Adipose tissue (tissue), 3 donors: ENCODE measurements around the gene FAXDC2. TPM values are rescaled to one million over a fixed set of nuclear protein-coding genes. Genes with fewer than 3 reads are reported as not detected.

Experiments
- H3K27ac ChIP-seq: one replicate; pipeline ENCODE4 v1.5.1; 2013; ENCODE audit warnings: low read depth, low read length
- WGBS, 3 donors: extraction: QIAGEN DNeasy Blood & Tissue Kit; methylation state at CpG; one replicate each; pipeline ENCODE4 v1.1.7; 2013; 5-methylcytosine and 5-hydroxymethylcytosine counted together
- polyA plus RNA-seq, 3 donors: library from polyadenylated mRNA; stranded (reverse); fragments of 200-250 nt; gene quantifications; one replicate each; pipeline ENCODE4 v1.2.3, GENCODE V29; 2013
- donor health status: healthy with polysubstance abuse.
- donor health status: Bipolar disorder and iron deficiency.
- donor health status: healthy.

The FAXDC2 gene
- polyA plus RNA-seq, 3 donors: 5.5 to 22.7 (median 20.2) TPM

DNA sequence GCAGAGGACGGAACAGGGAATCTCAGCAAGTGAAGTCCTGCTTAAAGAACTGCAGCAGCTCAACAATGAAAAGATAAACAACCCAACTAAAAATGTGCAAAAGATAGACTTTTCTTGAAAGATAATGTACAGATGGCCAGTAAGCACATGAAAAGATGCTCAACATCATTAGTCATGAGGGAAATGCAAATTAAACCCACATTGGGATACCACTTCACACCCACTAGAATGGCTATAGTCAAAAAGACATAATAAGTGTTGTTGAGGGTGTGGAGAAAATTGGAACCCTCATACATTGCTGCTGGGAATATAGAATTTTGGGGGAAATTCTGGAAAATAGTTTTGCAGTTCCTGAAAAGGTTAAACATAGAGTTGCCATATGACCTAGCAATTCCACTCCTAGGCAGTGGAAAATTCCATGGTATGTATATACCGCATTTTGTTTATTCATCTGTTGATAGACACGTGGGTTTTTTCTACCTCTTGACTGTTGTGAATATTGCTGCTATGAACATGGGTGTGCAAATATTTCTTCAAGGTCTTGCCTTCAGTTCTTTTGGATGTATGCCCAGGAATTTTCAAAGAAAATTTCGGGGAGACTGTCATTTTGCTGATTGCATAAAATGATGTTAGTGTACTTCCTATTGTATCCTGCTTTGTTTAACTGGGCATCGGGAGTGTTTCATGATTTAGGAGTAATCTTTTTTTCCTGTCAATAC, 15.2 kb upstream of the FAXDC2 start:
- H3K27ac ChIP-seq: no peak overlapping the region
- WGBS, 3 donors: 34 to 57% (median 57%) methylated on average over 5 of the region's 5 CpGs

DNA sequence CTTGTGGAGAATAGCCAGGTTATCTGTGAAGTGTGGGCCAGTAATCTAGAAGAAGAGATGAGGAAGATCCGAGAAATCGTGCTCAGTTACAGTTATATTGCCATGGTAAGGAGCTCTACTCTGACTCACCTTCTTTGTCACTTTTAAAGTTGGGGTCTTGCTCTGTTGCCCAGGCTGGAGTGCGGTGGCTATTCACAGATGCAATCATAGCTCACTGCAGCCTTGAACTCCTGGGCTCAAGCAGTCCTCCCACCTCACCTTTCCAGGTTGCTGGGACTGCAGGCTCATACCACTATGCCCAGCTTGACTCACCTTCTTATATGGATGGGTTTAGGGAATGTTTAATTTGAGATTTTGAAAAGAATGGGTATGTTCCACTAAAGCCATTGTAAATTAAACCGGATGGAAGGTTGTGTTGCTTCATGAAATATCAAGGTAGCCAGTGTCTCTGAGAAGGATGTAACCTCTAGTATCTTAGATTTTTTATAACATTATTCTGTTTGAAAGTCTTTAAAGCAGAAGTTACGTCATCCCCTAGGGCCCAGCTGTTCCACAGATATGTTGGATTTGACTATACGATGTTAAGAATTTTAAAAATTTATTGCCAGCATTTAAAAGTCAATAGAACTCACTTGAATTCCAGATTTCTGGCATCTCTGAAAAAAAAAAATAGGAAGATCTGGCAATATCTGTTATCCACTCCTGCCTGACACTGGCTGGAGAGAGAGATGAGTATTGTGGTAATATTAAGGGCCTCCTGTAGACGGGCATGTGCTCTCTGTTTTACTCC, 13.1 kb upstream of the FAXDC2 start:
- WGBS, 3 donors: 85 to 90% (median 88%) methylated on average over 7 of the region's 7 CpGs
- H3K27ac ChIP-seq: no peak overlapping the region

DNA sequence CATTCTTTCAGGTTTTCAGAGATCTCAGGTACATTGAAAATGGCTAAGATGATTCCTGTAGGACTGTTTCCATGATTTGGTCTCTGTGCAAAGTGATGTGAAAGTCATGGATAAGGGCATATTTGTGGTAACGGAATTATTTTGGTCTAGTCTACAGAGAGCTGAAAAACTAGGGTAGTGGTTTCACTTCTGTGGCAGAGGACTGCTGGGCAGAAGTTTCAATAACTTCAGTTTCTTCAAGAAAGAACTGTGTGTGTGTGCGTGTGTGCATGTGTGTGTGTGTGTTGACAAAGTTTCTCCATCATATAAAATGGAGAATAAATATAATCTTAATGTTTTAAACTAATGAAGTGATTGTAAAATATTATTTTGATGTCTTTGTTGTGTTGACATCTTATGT, 12.4 kb upstream of the FAXDC2 start:
- no peak overlapping the region for H3K27ac ChIP-seq
- 77 to 83% (median 82%) methylated on average over 2 of the region's 2 CpGs for WGBS, 3 donors

DNA sequence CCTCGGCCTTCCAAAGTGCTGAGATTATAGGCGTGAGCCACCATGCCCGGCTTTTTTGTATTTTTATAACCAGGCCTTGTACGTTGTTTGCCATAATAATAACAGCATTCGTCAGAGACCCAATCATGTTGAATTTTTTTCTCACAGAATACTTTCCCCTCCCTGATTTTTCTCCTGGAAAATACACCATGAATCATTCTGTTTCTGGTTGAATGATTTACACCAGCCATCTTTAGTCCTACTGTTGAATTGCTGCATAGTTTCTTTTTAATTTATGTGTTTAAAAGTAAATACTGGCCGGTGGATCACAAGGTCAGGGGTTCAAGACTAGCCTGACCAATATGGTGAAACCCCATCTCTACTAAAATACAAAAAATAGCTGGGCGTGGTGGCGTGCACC, 11.5 kb upstream of the FAXDC2 start:
- WGBS, 3 donors: 76 to 89% (median 87%) methylated on average over 8 of the region's 8 CpGs
- no peak overlapping the region for H3K27ac ChIP-seq

DNA sequence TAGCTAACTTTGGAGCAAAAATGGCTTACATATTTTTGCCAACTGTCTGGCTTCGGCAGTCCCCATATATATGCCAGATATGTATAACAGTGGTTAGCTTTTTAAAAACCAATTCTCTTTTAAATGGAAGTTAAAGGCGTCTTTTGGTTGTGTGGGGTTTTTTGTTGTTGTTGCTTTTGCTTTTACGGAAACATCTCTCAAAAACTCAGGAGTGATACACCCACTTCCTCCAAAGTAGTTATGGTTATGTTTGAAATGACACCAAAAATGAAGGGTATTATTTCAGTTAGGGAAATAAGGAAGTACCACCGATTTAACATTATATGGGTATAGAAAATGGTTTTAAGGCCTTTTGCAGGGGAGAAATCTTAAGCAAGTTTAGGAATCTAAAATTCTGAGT, 10.4 kb upstream of the FAXDC2 start:
- H3K27ac ChIP-seq: no peak overlapping the region
- 24 to 57% (median 24%) methylated on average over 4 of the region's 4 CpGs for WGBS, 3 donors

DNA sequence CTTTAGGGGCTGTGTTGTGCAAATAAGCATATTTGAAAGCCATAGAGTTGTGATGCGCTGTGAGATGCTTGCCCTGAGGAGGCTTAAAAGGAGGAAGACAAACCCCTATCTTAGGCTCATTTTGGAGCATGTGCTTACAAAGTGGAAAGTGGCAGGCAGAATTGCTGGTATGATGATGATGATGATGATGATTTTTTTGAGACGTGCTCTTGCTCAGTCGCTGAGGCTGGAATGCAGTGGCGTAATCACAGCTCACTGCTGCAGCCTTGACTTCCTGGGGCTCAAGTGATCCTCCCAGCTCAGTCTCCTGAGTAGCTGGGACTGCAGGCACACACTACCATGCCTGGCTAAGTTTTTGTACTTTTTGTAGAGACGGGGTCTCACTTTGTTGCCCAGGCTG, 9.7 kb upstream of the FAXDC2 start:
- 18 to 37% (median 32%) methylated on average over 5 of the region's 5 CpGs for WGBS, 3 donors
- no peak overlapping the region for H3K27ac ChIP-seq

DNA sequence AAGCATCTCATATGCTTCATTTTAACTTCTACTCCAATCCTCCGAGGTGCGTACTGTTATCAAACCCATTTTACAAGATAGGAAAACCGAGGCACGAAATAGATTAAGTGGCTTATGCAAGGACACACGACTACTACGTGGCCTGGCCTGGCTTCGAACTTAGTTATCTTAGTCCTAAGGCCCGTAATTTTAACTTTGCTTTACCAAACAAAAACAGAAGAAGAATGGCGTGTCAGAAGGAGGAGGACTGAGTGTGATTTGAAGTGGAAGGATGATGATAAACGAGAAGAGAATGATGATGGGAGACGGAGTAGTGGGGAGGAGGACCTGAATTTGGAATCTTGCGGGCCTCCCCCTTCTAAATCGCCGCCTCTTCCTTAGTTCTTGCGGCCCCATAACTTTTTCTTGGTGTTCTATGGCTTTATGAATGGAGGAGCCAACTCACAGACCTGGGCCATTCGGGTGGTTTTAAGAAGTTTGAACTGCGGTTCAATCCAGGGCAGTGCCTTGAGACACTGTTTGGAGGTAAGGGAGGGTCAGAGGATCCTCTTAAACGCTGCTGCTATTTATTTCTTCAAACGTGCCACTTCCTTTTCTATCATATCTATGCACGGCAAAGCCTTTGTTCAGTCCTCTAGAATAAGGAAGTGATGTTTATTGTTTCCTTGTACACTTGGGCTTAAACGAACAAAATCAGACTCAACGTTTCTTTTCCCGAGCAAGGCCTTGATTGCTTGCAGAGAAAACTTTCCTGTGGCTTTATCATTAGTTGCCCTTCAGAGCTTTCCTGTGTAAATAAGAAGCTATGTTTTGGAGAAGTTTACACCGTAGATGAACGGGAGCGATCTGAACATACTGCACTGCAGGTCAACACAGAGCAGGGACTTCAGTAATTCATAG, 8.8 kb upstream of the FAXDC2 start:
- H3K27ac ChIP-seq: peak overlapping the region; percentile 93
- WGBS, 3 donors: 0 to 1% (median 1%) methylated on average over 26 of the region's 26 CpGs

DNA sequence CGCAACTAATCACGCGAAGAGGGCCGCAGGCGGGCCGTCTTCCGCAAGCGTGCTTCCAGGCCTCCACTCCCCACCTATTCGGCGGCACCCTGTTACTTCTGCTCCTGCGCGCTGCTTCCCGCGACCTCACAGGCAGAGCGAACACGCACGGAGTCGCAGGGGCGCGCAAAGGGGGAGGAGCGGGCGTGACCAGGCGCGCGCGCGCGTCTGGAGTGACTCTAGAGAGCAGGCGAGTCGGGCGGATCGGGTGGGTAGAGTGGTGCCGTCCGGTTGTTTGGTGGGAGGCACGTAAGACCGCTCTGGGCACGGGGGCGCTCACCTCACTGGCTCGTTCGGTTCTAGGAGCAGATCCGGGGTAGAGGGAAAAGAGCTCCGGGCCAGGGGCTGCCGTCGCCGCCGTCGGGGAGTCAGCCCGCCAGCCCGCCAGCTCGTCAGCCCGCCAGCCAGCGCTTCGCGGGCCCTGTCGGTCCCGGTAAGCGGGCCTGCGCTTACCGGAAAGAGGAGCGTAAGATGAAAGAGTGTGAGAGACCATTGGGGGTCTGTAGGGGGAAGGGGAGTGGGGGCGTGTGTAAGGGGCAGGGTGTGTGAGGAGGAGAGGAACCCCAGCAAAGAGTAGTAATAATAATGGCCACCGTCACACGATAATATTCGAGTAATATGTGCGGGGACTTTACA, 8.0 kb upstream of the FAXDC2 start, which contains the start of gene CNOT8:
Gene CNOT8, plus strand, starts transcription at position 331 of the 675 bp plus-strand sequence. CDS start 4,652 bp downstream, outside the sequence.
- H3K27ac ChIP-seq: peak within 1 kb of the TSS; percentile 93
- 0 to 1% (median 0%) methylated on average over 61 to 65 of the region's 65 CpGs for WGBS, 3 donors

DNA sequence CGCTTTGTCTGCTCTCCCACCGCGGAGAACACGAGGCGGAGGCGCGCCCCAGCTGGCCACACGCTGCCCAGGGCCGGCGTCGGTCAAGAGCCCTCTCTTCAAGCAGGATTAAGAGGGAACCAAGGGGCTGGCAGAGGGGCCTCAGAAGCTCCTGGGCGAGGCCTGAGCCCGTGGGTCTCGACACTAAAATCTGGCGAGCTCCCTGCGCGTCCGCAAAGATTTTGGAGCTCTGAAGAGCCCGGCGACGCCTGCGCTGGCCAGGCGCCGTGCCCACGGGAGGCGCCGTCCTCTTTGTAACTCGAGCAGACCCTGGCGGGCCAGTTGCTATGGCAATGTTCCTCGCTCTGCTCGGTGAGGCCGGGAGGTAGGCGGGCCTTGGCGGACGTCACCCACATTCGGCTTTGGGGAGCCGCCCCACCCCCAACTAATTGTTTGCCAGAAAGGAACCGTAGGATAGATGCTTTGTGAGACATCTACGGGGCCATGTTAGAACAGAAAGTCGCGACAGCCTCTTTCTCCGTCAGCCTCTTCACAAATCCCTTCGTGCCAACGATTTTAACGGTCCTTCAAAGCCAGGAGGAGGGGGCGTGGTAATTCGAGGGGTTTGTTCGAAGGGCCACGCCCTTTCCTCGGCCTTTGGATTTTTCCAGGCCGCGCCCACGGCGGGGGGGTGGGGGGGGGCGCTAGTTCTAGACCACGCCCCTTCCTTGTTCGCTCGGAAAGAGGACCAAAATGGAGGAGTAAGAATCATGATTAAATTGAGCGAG, 7.3 kb upstream of the FAXDC2 start:
- 0% methylated on average over 58 to 59 of the region's 59 CpGs for WGBS, 3 donors

DNA sequence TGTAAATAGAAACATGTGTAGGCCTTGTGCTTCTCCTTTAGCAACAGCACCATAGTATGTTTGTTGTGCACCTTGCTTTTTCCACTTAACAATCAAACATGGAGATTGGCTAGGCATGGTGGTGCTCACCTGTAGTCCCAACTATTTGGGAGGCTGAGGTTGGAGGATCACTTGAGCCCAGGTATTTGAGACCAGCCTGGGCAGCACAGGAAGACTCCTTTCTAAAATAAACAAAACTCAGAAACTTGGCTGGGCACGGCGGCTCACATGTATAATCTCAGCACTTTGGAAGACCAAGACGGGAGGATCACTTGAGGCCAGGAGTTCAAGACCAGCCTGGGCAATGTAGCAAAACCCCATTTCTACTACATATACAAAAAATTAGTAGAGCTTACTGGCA, 948 bp upstream of the FAXDC2 start:
- 88 to 92% (median 90%) methylated on average over 3 of the region's 3 CpGs for WGBS, 3 donors
- no peak overlapping the region for H3K27ac ChIP-seq

More for the DNA sequence above, 7.3 kb upstream of the FAXDC2 start:
- peak overlapping the region; percentile 89 for H3K27ac ChIP-seq

DNA sequence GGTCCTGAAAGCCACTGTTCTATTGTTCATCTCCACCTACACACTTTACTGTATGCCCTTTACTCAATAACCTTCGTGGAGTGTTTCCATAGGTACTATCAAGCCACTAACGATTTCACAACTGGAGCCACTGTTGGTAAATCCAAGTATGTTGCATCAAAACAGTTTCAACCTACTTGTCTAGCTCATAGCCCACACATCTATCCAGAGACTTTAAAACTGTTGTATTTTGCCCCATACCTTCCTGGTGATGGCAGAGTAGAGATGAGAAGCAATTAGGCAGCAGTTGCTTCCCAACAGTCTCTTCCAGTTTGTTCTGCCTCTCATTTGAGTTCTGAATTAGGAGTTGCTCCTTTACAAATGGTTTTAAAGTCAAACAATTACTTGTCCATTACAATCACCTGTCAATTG, 607 bp downstream of the FAXDC2 start:
- H3K27ac ChIP-seq: no peak overlapping the region
- 13 to 21% (median 17%) methylated on average over 2 of the region's 2 CpGs for WGBS, 3 donors

DNA sequence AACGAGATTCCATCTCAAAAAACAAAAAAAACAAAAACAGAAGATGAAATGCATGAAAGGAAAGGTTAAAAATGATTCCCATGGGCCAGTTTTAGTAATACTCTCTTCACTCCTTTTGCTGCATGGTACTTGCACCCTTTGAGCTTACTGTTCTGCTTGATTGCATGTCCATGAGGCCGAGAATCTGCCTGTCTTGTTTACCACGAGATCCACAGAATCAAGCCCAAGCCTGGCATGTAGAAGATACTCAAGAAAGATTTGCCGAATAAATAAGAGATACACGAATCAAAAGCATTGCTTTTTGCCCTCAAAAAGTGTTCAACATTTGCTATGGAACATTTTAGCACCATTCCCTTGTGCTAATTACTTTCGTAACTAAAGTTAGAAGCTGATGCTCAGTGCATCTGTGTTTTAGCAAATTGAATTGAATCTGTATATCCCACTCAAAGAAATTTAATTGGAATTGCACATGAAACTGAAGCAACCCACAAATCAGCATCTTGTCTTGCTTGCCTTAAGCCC, 1.1 kb downstream of the FAXDC2 start:
- WGBS, 3 donors: 53 to 76% (median 69%) methylated on average over 6 of the region's 6 CpGs
- H3K27ac ChIP-seq: no peak overlapping the region

DNA sequence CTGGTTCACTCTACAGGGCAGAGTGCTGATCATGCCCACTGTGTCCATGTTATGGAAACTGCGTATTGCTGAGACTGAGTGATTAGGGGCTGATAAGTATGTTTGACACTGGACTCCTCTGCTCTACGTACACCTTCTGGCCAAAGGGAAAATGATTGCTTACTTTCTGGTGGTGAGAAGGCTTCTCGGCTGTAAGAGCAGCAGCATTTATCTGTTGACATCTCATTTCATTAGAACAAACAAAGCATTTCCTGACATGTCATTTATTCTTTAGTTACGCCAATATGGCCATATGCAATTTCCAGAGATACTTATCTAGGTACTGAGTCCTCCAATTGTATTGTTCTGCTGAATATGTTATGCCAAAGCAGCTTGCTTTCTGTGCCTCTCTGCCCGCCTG, 5.6 kb downstream of the FAXDC2 start:
- H3K27ac ChIP-seq: no peak overlapping the region
- 54 to 82% (median 82%) methylated on average over 5 of the region's 5 CpGs for WGBS, 3 donors

DNA sequence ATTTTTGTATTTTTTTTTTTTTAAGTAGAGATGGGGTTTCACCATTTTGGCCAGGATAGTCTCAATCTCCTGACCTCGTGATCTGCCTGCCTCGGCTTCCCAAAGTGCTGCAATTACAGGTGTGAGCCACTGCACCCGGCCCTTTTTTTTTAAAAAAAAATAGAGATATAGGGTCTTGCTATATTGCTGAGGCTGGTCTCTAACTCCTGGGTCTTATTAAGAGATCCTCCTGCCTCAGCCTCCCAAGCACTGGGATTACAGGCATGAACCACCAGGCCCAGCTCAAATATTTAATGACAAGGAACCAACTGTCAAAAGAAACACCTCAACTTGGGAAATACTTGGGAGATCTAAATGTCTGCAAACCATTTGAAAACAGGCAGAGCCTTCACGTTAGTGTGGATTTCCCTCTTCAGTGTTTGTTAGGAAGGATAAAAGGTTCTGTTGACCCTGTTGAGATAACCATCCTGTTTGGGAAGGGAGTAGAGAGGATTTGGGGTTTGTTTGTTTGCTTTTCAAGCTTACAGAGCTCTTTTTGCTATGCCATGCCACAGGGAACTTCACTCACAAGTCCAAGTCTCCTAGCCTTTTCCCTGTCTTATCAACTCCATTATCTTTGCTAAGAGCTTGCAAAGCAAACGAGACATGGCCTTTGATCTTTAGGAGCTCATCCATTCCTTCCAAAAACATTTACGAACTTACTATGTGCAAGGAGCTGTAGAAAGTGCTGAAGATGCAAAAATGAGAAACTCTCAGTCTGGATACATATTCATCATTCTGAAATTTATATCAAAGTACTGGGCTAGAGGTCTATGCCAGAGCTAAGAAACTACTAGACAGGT, 7.5 kb downstream of the FAXDC2 start:
- 76 to 89% (median 89%) methylated on average over 6 of the region's 6 CpGs for WGBS, 3 donors
- no peak overlapping the region for H3K27ac ChIP-seq

DNA sequence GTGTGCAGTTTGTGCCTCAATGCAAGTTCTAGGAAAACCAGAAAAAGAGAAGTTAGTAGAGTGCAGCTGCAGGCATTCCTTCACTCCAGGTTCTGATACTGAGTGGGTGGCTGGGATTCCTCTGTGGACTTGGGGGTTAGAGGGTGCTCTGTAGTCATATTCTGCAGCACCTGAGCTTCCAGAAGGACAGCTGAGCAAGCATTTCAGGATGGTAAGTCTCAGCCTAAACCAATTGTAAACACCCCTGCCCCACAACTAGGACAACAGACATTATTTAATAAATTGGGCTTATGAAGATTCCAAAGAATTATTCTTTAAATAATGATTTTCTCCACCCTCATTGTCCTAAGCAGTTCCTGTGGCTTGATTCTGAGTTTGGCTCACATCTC, 9.1 kb downstream of the FAXDC2 start:
- H3K27ac ChIP-seq: no peak overlapping the region

DNA sequence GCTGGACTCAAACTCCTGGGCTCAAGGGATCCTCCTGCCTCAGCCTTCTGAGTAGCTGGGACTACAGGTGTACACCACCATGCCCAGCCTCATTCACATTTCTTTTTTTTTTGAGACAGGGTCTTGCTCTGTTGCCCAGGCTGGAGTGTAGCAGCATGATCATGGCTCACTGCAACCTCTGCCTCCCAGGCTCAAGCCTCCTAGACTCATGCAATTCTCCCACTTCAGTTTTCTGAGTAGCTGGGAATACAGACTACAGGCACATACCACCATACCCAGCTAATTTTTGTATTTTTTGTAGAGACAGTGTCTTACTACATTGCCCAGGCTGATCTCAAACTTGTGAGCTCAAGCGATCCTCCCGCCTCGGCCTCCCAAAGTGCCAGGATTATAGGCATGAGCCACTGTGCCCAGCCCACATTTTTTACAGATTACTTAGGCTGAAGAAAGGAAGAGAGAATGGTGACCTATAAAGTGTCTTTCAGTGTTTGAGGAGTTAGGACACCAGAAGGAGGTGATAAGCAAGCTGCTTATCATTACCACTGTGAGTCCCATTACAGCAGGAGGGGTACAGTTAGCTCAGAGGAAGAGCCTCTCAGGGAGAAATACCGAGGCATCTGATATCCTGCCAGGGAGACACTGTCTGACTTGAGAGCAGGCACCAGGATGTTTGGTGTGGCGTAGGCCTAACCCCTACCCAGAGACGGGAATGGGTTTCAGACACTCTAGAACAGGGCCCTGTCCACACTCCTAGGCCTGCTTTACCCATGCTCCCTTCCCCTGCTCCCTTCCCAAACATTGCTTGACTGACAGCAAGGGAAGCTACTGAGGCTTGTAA, 9.7 kb downstream of the FAXDC2 start:
- H3K27ac ChIP-seq: no peak overlapping the region
- WGBS, 3 donors: 76 to 83% (median 80%) methylated on average over 6 of the region's 6 CpGs
